GM18526 (cell line): Measurements from ENCODE around the gene KDM4B.

Experiments used
- POLR2A ChIP-seq: IDR thresholded peaks from 3 replicates; pipeline ENCODE4 v1.6.1; 2011; ENCODE audit not compliant: insufficient read length; ENCODE audit errors: extremely low read depth

The KDM4B gene

DNA sequence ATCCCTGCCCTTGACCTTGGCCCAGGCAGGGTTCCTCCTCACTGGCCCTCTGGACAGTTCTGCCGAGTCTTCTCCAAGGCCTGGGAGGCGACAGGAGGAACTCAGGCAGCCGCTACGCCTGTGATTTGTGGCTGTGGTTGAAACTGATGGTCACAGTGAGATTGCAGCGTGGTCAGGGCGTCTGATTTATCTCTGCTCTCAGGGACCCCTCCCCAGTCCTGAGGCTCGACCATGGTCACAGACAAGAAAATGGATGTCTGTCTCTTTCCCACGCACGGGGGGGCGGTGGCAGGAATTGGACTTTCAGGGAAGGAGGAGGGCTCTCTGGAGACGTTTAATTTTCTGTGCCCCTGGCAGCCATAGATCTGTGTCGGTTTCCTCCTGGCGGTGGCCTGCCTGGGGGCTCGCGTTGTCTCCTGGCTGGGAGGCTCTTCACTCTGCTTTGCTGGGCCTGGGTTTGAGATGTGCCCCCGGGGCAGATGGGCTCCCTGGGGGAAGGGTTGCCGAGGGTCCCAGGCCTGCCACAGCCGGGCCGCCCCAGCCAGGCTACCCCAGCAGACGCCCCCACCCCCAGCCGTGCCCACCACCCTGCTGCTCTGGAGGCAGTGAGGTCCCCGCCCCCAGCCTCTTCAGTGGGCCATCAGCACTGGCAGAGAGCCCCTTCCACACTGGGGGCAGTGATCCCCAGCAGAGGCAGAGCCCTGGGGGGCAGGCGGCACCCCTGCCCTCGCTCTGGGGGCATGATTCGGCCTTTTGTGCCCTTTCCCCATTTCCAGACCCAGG lies 167.4 kb downstream of the KDM4B start:
- no peak for TF ChIP-seq POLR2A

DNA sequence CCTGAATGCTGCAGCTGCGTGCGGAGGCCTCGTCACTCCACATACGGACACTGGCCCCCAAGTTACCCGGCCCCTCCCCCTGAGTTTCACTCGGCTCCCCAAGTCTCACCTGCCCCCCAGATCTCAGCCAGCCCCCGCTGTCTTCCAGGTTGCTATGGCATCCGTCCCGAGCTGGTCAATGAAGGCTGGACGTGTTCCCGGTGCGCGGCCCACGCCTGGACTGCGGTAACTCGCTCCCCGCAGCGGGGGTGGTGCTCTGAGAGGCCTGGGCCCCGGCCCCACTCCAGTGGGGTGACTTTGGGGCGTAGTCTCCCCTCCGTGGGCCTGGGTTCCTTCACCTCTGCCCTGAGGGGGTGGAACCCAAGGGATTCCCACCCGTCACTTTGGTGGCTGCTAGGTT lies 168.2 kb downstream of the KDM4B start:
- no peak for TF ChIP-seq POLR2A

DNA sequence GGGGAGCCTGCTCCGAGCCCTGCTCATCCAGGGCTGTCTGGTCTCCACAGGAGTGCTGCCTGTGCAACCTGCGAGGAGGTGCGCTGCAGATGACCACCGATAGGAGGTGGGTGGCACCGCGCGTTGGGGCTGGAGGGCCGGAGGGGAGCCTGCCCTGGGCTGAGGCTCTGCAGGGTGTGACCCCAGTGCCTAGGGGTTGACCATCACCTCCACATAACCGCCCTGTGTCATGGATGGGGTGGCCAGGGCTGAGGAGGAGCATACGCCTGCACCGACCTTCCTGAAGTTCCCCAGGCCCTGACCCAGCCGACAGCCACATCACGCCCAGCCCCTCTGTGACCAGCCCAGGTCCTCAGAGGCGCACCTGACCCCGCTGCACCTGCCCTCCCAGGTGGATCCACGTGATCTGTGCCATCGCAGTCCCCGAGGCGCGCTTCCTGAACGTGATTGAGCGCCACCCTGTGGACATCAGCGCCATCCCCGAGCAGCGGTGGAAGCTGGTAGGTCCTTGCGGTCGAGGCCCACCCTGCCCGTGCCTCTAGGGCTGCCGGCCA lies 168.7 kb downstream of the KDM4B start:
- TF ChIP-seq POLR2A = no peak

DNA sequence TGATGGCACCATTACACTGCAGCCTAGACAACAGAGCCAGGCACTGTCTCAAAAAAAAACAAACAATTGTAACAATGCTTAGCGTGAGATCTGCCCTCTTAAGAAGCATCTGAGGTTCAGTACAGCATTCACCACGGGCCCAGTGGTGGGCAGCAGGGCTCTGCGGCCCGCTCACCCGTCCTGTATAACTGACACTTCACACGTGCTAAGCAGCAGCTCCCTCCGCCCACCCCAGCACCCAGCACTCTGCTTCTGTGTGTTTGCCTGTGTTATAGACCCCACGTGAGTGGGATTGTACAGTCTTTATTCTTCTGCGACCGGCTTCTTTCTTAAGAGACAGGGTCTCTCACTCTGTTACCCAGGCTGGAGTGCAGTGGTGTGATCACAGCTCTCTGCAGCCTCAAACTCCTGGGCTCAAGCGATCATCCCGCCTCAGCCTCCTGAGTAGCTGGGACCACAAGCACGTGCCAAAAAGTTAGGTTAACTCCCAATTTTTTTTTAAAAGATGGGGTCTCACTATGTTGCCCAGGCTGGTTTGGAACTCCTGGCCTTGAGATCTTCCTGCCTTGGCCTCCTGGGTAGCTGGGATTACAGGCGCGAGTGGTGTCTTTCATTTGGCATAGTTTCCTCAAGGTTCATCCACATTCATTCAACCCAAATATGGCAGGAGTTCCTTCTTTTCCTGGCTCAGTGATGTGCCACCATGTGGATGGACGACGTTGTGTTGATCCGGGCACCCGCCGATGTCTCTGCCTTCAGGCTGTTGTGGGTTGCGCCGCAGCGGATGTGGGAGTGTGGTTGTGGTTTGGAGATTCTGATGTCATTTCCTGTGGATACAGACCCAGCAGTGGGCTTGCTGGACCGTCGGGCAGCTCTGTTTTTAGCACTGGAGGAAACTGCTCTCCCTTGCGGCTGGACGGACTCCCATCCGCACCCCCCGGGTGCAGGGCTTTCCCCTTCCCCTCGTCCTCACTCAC lies 170.0 kb downstream of the KDM4B start:
- TF ChIP-seq POLR2A = no peak

DNA sequence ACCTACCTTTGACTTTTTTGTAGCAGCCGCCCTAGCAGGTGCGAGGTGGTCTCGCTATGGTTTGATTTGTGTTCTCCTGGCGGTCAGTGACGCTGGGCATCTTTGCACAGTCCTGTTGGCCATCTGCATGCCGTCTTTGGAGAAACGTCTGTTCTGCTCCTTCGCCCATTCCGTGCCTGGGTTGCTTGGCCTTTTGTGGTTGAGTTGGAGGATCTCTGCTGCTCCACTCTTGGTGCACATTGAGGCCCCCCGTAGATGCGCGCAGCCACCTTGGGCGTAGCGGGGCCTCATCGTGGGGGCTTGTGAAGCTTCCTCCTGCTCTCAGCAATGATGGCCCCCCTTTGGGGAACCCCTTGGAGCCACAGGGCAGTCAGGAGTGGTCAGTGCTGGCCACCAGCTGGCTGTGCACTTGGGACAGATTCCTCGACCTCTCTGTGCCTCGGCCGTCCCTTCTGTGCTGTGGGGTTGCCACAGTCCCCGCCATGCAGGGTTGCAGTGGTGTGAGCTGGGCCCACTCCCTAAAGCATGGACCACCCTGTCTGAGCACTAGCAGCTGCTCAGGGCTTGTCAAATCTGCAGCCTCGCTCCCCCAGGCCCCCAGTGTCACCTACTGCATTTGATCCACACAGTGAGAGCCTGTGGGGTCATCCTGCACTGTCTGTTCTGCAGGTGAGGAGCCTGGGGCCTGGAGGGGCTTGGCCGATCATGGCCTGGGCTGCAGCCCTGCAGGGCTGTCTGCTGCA lies 170.8 kb downstream of the KDM4B start:
- no peak for TF ChIP-seq POLR2A

DNA sequence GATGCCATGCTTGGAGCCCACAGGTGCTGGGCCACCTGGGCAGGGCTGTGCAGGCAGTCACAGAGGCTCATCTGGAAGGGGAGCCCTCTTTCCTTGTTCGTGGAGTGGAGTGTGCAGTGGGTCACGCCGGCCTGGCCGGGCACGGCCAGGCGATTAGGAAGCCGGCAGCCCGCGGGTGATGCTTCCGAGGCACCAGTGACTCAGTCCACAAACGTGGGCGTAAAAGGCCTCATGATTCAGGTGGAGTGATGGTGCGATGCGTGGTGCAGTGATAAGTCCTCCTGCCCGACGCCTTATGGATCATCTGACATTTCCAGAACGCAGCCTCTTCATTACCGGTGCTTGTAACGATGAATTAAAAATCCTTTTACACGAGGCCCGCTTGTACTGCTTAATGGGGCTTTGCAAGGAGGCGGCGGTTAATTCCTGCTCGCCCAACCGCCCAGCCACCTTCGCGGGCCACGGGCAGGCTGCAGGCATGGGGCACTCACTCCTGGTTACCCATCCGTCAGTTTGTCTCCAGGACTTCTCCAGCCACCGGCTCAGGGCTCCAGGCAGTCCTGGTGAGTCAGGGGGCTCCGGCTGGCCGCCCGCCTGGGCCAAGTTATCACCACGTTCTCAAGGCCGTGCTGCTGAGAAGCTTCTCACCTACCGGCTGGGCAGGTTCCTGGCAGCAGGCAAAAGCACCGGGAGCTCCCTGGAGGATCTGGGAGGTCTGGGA lies 172.4 kb downstream of the KDM4B start:
- TF ChIP-seq POLR2A = no peak

DNA sequence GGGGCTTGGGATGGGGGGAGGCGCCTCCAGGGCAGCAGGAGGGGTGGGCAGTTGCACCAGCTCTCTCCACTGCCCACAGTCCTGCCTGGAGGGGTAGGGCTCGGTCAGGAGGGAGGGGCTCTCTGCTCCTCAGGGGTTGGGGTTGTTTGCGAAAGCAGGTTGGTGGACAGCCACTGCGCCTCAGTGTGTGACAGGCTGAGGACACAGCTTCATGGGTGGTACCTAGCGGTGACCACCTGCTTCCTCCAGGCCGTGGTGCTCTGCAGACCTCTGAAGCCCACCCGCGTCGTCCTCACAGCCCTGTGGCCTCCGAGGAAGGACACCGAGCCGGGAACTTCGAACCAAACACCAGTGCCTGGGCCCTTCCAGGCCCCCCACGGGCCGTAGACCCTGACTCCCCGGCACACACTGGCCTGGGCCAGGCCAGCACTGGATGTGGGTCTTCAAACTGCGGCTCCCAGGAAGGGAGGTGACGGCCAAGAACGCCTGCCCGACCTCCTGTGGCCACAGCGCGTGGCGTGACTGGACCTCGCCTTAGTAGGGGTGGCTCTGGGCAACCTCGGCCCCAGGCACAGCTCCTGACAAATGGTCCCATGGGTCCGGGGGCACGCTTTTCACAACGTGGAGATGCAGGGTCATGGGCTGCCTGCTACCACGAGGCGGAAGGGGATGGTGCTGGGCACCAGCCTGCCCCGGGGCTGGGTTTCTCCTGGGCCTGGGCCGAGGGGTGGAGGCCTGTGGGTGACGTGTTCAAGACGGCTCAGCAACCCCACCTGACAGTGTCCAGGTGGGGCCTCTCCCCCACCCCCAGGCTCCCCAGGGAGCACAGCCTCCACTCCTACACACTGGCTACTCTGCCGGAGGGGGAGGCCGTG lies 173.2 kb downstream of the KDM4B start:
- TF ChIP-seq POLR2A = no peak

DNA sequence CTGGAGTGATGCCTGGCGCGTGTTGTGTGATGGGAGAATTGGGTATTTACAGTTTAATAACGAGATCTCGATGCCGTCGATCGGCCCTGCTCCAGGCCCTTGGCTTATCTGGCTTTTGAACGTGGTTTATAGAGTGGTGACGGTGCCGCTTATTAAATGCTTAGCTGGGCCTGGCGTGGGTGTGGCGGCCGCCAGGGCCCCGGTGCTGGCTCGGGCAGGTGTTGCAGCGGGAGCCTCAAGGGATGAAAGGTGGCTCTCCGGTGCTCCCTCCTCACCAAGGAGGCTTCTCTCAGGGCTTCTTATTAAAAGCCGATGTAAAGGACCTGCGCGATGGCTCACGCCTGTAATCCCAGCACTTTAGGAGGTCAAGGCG lies 173.8 kb downstream of the KDM4B start:
- no peak for TF ChIP-seq POLR2A

DNA sequence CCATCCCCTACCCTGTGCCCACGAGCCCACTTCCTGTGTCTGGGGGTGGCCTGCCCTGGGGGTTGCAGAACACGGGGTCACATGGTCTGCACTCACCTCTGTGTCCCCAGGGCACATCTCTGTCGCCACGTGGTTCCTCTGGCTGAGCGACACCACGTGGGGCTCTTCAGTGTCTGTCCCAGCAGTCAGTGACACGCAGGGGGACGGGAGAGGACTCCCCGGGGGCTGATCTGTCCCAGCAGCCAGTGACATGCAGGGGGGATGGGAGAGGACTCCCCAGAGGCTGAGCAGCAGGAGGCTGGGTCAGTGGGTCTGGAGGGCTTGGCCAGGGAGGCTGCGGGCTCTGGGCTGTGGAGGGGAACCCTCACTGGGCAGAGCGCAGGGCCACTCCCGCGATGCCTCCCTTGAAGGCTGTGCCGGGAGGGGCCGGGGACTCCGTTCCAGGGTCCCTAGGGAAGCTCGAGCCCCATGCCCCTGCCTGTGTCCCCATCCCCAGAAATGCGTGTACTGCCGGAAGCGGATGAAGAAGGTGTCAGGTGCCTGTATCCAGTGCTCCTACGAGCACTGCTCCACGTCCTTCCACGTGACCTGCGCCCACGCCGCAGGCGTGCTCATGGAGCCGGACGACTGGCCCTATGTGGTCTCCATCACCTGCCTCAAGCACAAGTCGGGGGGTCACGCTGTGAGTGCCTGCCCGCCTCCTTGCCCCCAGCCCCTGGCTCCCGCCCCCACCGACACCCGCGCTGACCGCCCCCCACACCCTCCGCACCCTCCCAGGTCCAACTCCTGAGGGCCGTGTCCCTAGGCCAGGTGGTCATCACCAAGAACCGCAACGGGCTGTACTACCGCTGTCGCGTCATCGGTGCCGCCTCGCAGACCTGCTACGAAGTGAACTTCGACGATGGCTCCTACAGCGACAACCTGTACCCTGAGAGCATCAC lies 174.8 kb downstream of the KDM4B start:
- no peak for TF ChIP-seq POLR2A

DNA sequence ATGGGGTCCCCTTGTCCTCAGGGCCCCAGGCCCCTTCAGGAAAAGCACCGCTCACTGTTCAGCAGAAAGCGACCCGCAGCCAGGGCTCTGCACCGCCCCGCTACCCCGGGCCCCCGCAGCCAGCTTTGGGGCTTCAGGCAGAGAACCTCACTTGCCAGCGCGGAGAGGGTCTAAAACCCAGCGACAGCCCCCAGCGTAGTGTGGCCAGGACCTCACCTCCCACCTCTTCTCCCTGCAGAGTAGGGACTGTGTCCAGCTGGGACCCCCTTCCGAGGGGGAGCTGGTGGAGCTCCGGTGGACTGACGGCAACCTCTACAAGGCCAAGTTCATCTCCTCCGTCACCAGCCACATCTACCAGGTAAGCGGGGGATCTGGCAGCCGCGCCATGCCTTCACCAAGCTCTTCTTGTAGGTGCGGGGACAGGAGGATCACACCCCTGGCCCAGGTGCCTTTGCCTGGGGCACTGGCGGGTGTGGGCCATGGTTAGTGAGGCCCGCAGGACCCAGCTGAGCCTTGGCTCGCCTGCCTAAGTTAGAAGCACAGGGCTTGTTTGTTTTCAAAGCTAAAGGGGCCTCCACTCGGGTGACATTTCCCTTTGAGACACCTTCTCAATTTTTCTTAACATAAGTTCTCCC lies 175.7 kb downstream of the KDM4B start:
- no peak for TF ChIP-seq POLR2A

DNA sequence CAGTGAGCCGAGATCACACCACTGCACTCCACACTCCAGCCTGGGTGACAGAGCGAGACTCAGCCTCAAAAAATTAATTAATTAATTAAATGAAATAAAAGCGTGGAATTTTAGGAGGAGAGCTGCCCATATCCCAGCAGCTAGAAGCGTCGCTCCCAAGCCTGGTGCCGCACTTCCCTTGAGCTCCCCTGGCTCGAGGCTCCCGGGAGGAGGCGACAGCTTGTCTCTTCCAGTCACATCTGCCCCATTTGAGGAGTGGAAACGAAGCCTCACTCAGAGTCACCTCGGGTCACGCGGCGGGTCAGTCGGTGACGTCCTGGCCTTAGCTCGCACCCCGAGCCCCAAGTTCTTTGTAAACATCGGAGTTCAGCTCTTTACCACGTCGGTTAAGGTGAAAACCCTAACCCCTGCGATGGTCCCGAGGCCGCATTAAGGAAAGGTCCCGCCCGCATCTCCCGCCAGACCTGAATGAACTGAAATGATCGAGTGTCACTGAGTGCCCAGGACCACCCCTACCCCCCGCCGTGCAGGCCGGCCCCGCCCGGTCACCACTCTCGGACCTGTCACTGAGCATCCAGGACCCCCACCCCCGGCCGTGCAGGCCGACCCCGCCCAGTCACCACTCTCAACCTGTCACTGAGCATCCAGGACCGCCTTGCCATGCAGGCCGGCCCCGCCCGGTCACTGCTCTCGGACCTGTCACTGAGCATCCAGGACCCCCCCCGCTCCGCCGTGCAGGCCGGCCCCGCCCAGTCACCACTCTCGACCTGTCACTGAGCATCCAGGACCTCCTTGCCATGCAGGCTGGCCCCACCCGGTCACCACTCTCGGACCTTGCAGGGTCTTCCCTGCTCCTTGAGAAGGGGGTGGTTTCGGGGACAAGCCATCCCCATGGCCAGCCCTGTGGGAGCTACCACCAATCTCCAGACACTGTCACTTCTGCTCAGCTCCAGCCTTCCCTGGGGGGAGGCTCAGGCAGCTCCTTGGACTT lies 176.9 kb downstream of the KDM4B start:
- TF ChIP-seq POLR2A = no peak
